HG03520 (cell line): ENCODE measurements around the gene ASB4.
A peak's percentile ranks its signal among the peaks of the same experiment; 100 is the strongest.
"Not testable (repeated sequence)": the region's sequence is repeated elsewhere in the genome, so short reads cannot be mapped to it uniquely, and the experiment has no call there.

Experiments used
- ATAC-seq: cut with Tn5 transposase; IDR thresholded peaks from one replicate; pipeline ENCODE4 v1.9.1; 2021; ENCODE audit warnings: mild to moderate bottlenecking, moderate library complexity; ENCODE audit not compliant: unreplicated experiment

Gene ASB4

GRCh38 chr7:95478272-95479037 is 7.3 kb upstream of the ASB4 start:
- ATAC-seq = no peak

DNA sequence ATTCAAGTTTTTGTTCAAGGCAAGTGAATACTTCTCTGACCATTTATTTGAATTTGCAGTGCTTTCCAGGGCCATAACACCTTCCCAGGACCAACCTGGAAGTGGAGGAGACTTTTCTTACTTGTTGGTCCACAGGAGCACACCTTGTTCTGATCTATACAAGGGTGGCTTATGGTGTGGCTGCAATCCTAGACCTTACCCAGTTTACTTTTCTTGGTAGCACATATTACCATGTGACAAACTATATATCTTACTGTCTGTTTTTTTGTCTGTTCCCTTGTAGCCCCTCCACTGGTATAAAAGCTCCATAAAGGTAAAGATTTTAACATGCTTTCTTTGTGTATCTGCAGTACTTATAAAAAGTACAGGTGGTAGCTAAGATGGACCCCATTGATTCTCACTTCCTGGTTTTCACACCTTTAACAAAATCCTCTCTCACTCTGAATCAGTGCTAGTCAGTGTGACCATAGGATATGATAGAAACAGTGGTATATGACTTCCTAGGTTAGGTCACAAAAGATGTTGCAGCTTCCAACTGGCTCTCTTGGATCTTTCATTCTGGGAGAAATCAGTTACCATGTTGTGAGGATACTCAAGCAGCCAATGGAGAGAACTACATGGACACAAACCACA is 5.6 kb upstream of the ASB4 start:
- peak; percentile 60 for ATAC-seq

DNA sequence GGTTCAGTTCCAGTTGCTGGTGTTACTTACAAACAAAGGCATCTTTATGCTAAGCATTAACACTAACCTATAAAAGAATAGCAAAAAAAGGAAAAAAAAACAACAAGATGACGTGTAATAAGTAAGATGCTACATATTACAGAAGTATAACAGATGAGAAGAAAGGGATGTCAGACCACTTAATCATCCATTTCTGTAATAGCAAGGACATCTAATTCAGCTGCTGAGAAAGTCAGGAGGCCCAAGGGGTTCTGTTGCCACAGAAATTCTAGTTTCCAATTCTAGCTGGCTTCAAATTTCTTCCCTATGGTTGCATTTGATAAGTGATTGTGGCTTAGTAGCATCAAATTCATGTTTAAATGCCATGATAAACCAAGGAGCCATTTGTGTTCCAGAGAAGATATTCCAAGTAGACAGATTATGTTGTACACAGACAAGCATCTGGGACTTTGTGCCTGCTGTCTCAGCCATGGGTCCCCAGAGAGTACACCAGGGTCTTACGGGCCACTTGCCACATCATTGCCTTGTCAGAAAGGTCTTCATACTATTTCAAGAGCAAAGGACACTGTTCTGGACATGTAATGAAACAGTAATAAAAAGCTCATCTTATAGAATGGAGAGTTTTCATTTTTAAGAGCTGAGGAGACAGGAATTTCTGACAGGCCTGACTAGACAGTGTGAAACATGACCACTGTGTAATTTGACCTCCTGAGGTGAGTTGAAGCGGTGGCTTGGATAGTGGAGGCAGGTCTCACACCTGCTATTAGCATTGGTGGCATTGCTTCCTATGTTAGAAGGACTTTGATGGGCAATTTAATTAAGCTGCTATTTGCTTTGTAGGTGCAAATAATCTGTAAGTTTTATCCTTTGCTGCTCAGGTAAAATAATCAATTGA is 4.2 kb upstream of the ASB4 start:
- no peak for ATAC-seq

GRCh38 chr7:95482424-95482823 is 3.3 kb upstream of the ASB4 start:
- no peak for ATAC-seq

- no peak for ATAC-seq
Observed at GRCh38 chr7:95490231-95490762, 4.6 kb downstream of the ASB4 start.

DNA sequence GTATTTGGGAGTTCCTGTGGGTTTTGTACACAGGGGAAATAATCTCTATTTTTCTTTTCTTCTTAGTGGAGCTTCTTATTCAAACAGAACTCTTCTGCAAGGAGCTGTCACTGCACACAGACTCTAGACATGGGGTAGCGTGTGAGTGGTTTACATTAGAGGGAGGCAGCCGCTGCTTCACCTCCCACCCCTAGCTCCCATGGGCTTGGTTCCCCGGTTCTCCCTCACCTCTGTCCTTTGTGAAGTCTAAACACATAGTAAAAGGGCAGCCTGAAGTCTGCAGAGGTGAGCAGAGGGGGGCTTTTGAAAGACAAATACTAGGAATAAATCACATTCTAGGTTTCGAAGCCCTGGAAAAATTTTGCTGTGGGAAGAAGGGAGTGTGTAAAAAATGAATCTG is 5.5 kb downstream of the ASB4 start:
- no peak for ATAC-seq

DNA sequence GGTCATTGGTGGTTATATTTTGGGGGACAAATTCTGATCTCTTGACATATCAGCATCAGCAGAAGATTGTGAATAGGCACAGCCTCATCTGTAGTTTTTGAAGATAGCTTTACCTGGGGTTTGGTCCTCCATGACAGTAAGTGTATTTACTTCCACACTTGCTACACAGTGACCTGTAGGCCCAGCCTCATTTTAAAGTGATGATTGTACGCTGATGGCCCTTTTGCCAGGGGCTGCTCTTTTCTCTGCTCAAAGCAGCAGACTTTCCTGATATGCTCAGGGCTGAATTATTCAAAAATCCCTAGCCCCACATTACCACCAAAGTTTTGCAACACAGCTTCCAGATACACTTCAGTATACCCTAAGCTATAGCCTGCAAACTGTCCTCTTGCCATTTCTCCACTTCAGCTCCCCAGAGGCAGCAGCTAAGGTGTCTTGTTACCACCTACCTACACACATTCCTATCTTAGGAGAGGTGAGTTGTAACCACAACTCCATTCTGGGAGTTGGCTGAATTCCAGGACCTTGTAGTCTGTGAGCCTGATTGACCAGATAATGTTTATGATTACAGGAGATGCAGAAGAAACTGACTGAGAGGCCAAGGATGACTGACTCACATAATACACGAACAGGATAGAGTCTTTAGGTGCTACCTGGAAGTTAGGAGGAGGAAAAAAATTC is 6.0 kb downstream of the ASB4 start:
- ATAC-seq = no peak

GRCh38 chr7:95493247-95493646 is 7.5 kb downstream of the ASB4 start:
- no peak for ATAC-seq

DNA sequence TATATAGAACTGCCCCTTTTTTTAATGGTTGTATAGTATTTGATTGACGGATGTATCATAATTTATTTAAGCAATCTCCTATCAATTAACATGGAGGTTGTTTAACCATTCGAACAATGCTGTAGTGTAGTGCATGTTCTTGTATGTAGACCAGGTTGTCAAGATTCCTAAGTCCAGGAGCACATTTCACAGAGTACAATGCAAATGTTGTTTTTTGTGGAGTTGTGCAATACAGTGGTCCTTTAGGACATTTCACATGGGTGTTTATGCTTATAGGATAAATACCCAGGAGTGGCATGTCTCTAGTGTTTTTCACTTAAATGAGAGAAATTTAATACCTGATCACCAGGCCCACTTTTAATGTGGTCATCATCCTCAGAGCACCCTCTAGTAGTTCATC is 8.1 kb downstream of the ASB4 start:
- no peak for ATAC-seq

GRCh38 chr7:95501261-95501832 is 15.6 kb downstream of the ASB4 start:
- ATAC-seq = peak; percentile 87

GRCh38 chr7:95502403-95502802 is 16.7 kb downstream of the ASB4 start:
- ATAC-seq = no peak

GRCh38 chr7:95503271-95504131 is 17.8 kb downstream of the ASB4 start:
- ATAC-seq = no peak

DNA sequence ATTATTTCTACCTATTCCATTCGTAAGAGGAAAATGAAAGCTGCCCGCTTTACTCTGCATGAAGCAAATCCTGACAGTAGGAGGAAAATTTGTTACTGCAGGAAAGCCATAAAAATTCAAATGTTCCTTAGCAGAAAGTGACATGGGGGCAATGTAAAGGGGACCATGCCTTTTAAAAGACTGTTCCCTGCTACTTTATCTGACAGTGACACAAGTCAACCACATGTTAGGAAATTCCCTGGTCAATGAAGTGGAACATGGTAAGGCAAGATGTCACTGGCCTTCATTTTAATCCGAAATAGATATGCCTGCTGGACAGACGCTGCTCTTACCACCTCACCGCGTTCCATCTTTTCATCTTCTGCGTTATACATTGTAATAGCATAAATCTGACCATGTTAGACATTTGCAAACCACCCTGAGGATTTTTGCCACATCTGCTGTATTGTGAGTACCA is 18.4 kb downstream of the ASB4 start:
- ATAC-seq = not testable (repeated sequence)

- ATAC-seq = no peak
Observed at GRCh38 chr7:95508780-95509179, 23.0 kb downstream of the ASB4 start.

DNA sequence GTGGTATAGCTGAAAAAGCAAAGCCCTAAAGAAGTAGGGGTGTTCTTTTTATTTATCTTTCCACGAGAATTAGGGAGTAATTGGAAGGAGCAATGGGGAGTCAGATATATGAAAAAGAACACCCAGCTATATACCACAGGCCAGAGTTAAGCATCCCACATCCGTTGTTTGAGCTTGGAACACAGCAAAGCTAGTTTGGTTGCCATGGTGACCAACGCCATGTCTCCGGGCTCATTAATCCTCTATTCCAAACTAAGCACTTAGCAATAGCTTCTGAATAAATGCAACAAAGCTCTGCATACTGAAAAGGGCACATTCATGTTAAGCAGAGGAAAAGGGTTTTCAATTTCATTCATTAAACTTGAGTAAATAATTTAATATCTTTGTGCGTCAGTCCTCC is 23.5 kb downstream of the ASB4 start:
- peak; percentile 44 for ATAC-seq

DNA sequence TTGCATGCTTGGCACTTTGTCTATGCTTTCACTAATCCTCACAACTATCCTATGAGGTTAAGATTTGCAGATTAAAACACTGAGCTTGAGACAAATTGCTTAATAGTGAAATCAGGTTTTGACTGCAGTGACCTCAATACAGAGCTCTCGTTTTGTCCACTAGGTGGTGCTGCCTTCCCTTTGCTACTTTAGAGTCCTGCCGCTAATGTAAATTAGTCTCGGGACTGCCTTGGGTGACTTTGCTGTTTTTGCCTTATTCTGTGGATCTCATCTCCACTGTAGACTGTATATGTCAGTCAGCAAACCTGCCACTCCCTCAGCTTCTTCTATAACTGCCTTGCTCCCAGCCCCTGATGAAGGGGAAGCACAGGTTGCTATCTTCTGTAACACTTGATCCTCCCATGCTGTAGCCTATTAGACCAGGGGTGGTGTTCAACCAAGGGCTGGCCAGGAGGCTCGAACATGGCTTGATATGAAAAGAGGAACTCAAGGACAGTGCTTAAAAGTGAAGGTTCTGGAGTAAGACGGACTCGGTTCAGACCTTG is 26.0 kb downstream of the ASB4 start:
- peak; percentile 91 for ATAC-seq

DNA sequence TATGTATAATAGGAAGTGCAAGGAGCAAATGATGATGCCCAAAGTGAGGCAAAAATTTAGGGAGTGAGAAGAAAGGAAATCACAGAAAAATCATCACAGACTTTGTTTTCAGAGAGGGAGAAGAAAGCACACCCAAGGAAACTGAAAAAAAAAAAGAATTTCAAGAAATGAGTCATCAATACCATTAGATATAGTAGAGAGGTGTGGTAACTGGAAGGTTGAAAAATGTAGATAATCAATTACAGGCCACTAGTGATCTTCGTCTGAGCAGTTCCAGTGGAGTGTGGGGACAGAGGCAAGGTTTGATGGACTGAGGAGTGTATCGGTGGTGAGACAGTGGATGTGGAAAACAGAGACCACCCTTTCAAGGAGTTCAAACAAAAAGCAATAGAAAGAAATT is 31.7 kb downstream of the ASB4 start:
- ATAC-seq = peak; percentile 63

GRCh38 chr7:95517870-95518269 is 32.1 kb downstream of the ASB4 start:
- peak; percentile 37 for ATAC-seq

DNA sequence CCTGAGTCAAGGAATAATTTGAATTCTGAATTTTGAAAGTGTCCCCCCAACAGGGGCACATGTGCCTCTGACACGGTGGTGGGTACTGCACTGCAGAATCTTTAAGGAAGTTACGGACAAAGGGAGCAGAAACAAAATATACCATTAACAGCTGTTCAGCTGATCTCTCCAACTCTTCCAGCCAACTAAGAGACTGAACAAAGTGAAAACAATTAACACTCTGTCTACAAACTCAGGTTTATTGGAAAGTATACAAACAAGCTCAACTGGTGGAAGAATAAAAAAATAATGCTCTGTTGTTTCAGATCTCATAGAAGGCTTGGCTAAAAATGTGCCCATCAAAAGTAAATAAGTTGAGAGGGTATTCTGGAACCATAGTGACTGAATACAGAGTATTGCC is 34.4 kb downstream of the ASB4 start:
- no peak for ATAC-seq
